ENCODE measurements around the gene ALKBH6. TPM values are rescaled to one million over a fixed set of nuclear protein-coding genes. Genes with fewer than 3 reads are reported as not detected.

The ALKBH6 gene
- total RNA-seq, 2 donors from 2014 or later: 10.8 to 14.4 TPM

GRCh38 chr19:35977446-35978222 lies 36.4 kb downstream of the ALKBH6 start:
- intact Hi-C loops (cut with DNase I): no loop called here
- no peak for DNase-seq (ENCODE audit: low spot score)

GRCh38 chr19:35975608-35976214 lies 38.3 kb downstream of the ALKBH6 start:
- intact Hi-C loops (cut with DNase I): no loop called here
- no peak for DNase-seq (ENCODE audit: low spot score)

GRCh38 chr19:35973487-35973886 lies 40.5 kb downstream of the ALKBH6 start:
- no peak for DNase-seq (ENCODE audit: low spot score)
- intact Hi-C loops (cut with DNase I): no loop called here

GRCh38 chr19:35966771-35967170 lies 47.2 kb downstream of the ALKBH6 start:
- no peak for DNase-seq (ENCODE audit: low spot score)
- intact Hi-C loops (cut with DNase I): no loop called here

GRCh38 chr19:35963514-35963913 lies 50.5 kb downstream of the ALKBH6 start:
- intact Hi-C loops (cut with DNase I): no loop called here
- DNase-seq (ENCODE audit: low spot score): no peak

GRCh38 chr19:35960432-35960972 lies 53.5 kb downstream of the ALKBH6 start:
- no peak for DNase-seq (ENCODE audit: low spot score)
- intact Hi-C loops (cut with DNase I): no loop called here

- intact Hi-C loops (cut with DNase I): no loop called here
- no peak for DNase-seq (ENCODE audit: low spot score)
Observed at GRCh38 chr19:35959968-35960320, 54.1 kb downstream of the ALKBH6 start.

Other genes with a start within 250 kb of the ALKBH6 start
- gene ARHGAP33, start 238.6 kb downstream of the ALKBH6 start, total RNA-seq: 1 to 10 TPM; 6.2 to 9.6 TPM
- gene PRODH2, start 201.4 kb downstream of the ALKBH6 start, total RNA-seq: not detected
- gene NPHS1, start 161.7 kb downstream of the ALKBH6 start, total RNA-seq: not detected
- not detected for gene KIRREL2, start 157.3 kb downstream of the ALKBH6 start, total RNA-seq
- 1 to 10 TPM; 3.9 to 7.3 TPM for gene APLP1, start 145.6 kb downstream of the ALKBH6 start, total RNA-seq
- gene NFKBID, start 113.7 kb downstream of the ALKBH6 start, total RNA-seq: 10 to 100 TPM in 1 of 2 donors, 1 to 10 TPM in 1; 7.9 to 10.3 TPM
- gene HCST, start 111.7 kb downstream of the ALKBH6 start, total RNA-seq: 10 to 100 TPM; 12.4 to 13.4 TPM
- 10 to 100 TPM; 58.8 to 96.5 TPM for gene TYROBP, start 105.9 kb downstream of the ALKBH6 start, total RNA-seq
- 10 to 100 TPM; 13.3 to 14.2 TPM for gene LRFN3, start 77.8 kb downstream of the ALKBH6 start, total RNA-seq
- gene SDHAF1, start 19.0 kb downstream of the ALKBH6 start, total RNA-seq: 10 to 100 TPM; 11.2 to 13.3 TPM
- under 1 TPM; 0.24 to 0.93 TPM for gene SYNE4, start 5.4 kb downstream of the ALKBH6 start, total RNA-seq
- 10 to 100 TPM; 30.4 to 32.0 TPM for gene CLIP3, start 18.7 kb upstream of the ALKBH6 start, total RNA-seq
- gene THAP8, start 40.1 kb upstream of the ALKBH6 start, total RNA-seq: 1 to 10 TPM; 2.9 to 3.7 TPM
- gene WDR62, start 40.7 kb upstream of the ALKBH6 start, total RNA-seq: under 1 TPM; 0.37 to 0.71 TPM
- gene OVOL3, start 96.9 kb upstream of the ALKBH6 start, total RNA-seq: not detected
- gene POLR2I, start 100.7 kb upstream of the ALKBH6 start, total RNA-seq: 10 to 100 TPM; 43.9 to 47.6 TPM
- gene TBCB, start 101.3 kb upstream of the ALKBH6 start, total RNA-seq: 100 to 1,000 TPM; 133 to 141 TPM
- gene CAPNS1, start 125.9 kb upstream of the ALKBH6 start, total RNA-seq: 100 to 1,000 TPM; 586 to 597 TPM
- gene COX7A1, start 138.2 kb upstream of the ALKBH6 start, total RNA-seq: 100 to 1,000 TPM; 232 to 242 TPM
- 1 to 10 TPM; 5.2 to 5.3 TPM for gene ZNF565, start 200.5 kb upstream of the ALKBH6 start, total RNA-seq
- gene ZNF146, start 200.9 kb upstream of the ALKBH6 start, total RNA-seq: 10 to 100 TPM; 40.2 to 41.7 TPM

All from posterior vena cava (tissue), 2 donors.